K562 (cell line): ENCODE results near the gene CACNA1E. TPM values are rescaled to one million over a fixed set of nuclear protein-coding genes. Genes with fewer than 3 reads are reported as not detected.

Experiments used
- ATAC-seq: fragments of 200-7000 bp; cut with Tn5 transposase; 3 replicates; pipeline ENCODE4 v1.9.1; 2020; ENCODE audit warnings: moderate library complexity
- BruUV-seq: library from RNA; stranded (reverse); fragments of 400-500 nt; replicated peaks from 2 replicates; lab custom pipeline; 2021; lab: Mats Ljungman, UMichigan
- CTCF ChIA-PET: fragments of 300-600 bp; formaldehyde crosslinking; extraction: SDS; loops from one replicate; lab custom pipeline; 2021; ENCODE audit warnings: low intra/inter-chr PET ratio; lab: Yijun Ruan, JAX
- POLR2A ChIA-PET: fragments of 300-600, 350-650 bp; sonication (Branson Sonifier 250); formaldehyde crosslinking; extraction: SDS; loops from one replicate; lab custom pipeline; 2021; ENCODE audit warnings: antibody characterized with exemption, inconsistent platforms; lab: Yijun Ruan, JAX
- DNase-seq, 4 experiments: peaks; one replicate each; pipeline versions ENCODE4 v3.0.0 to v3.0.0-alpha.2; 2011 to 2018; ENCODE audit warnings: low spot score in 3 of 4, mixed read lengths in 3 of 4; ENCODE audit errors: extremely low read depth in 1 of 4
- FAIRE-seq: peaks from 2 replicates; lab custom pipeline; 2011; peaks lifted over from hg19 to GRCh38; lab: Jason Lieb, UNC
- H2AFZ ChIP-seq: 2 replicates; pipeline ENCODE4 v1.6.0; 2011; ENCODE audit warnings: low read depth, low read length, control low read depth, inconsistent platforms
- H3K27ac ChIP-seq: fragments of 200-600 bp; 3 replicates; pipeline ENCODE4 v1.8.0; 2011; ENCODE audit warnings: low read depth, mild to moderate bottlenecking, control low read depth, inconsistent platforms, low read length, moderate library complexity, mixed read lengths; ENCODE audit errors: extremely low read depth
- H3K27me3 ChIP-seq, 2 experiments: fragments of 300-600 bp in 1 of 2; 2 replicates in 1 of 2; 3 replicates in 1 of 2; pipeline versions ENCODE4 v1.6.0 to v1.8.0; 2011; ENCODE audit warnings: inconsistent platforms in 2 of 2, low read length in 2 of 2, mild to moderate bottlenecking in 1 of 2, mixed read lengths in 1 of 2, moderate library complexity in 1 of 2; ENCODE audit not compliant: control insufficient read depth in 2 of 2, insufficient read depth in 2 of 2
- H3K36me3 ChIP-seq: fragments of 300-600 bp; 3 replicates; pipeline ENCODE4 v1.8.0; 2011; ENCODE audit warnings: mild to moderate bottlenecking, low read length, inconsistent platforms; ENCODE audit not compliant: control insufficient read depth, insufficient read depth
- H3K4me1 ChIP-seq, 2 experiments: fragments of 200-600 bp in 1 of 2; replicated peaks in 1 of 2; 2 replicates in 1 of 2; 3 replicates in 1 of 2; pipeline versions ENCODE4 v1.5.1 to v1.8.0; 2011; ENCODE audit warnings: inconsistent platforms in 2 of 2, low read length in 2 of 2, mild to moderate bottlenecking in 1 of 2, mixed read lengths in 1 of 2, moderate library complexity in 1 of 2; ENCODE audit not compliant: control insufficient read depth in 2 of 2, insufficient read depth in 2 of 2
- H3K4me2 ChIP-seq: 2 replicates; pipeline ENCODE4 v1.6.1; 2011; ENCODE audit warnings: low read length, control low read depth, inconsistent platforms, mixed read lengths; ENCODE audit not compliant: insufficient read depth
- H3K4me3 ChIP-seq: fragments of 200-600 bp; sonication (generic), shearing (Covaris generic); 2 replicates; pipeline ENCODE4 v1.5.1; 2016; ENCODE audit warnings: control low read depth, inconsistent platforms
- H3K79me2 ChIP-seq: fragments of 200-600 bp; 3 replicates; pipeline ENCODE4 v1.8.0; 2011; ENCODE audit warnings: low read length, inconsistent platforms; ENCODE audit not compliant: control insufficient read depth, insufficient read depth
- H3K9ac ChIP-seq, 2 experiments: 2 replicates each; pipeline versions ENCODE4 v1.6.0 to v1.6.1; 2011; ENCODE audit warnings: low read depth in 2 of 2, low read length in 2 of 2, control low read depth in 1 of 2, inconsistent platforms in 1 of 2, mild to moderate bottlenecking in 1 of 2, mixed read lengths in 1 of 2; ENCODE audit not compliant: insufficient read depth in 1 of 2
- H3K9me1 ChIP-seq: one replicate; pipeline ENCODE4 v1.6.0; 2011; ENCODE audit warnings: inconsistent platforms, mild to moderate bottlenecking, low read length, moderate library complexity; ENCODE audit not compliant: control insufficient read depth, insufficient read depth
- H3K9me3 ChIP-seq: replicated peaks from 2 replicates; pipeline ENCODE4 v1.5.1; 2011; ENCODE audit warnings: low read depth, low read length, inconsistent platforms; ENCODE audit not compliant: control insufficient read depth, insufficient read depth
- H4K20me1 ChIP-seq: replicated peaks from 2 replicates; pipeline ENCODE4 v1.6.1; 2011; ENCODE audit warnings: low read length, inconsistent platforms, mixed read lengths; ENCODE audit not compliant: control insufficient read depth, insufficient read depth
- ETV1 ChIP-seq: fragments of 450-650 bp; conservative IDR thresholded peaks from 2 replicates; pipeline ENCODE4 v1.6.1; 2016; ENCODE audit warnings: missing genetic modification characterization, control low read depth, low read depth, missing compliant biosample characterization
- RAD21 ChIP-seq, 2 experiments: fragments of 250-450 bp in 1 of 2; fragments of 450-650 bp in 1 of 2; sonication (Bioruptor Pico) in 1 of 2; formaldehyde crosslinking in 1 of 2; IDR thresholded peaks in 1 of 2; conservative IDR thresholded peaks in 1 of 2; 2 replicates each; pipeline versions ENCODE4 v1.4.0 to v1.8.0; 2020 to 2022; ENCODE audit warnings: mild to moderate bottlenecking in 2 of 2, moderate library complexity in 1 of 2
- WGBS: fragments of 100-300 bp; shearing (Covaris generic); methylation state at CpG from one replicate; pipeline ENCODE4 v1.1.6; 2016; ENCODE audit warnings: low coverage, mixed read lengths; ENCODE audit not compliant: insufficient coverage; ENCODE audit errors: missing lambda C conversion rate; 5-methylcytosine and 5-hydroxymethylcytosine counted together
- in situ Hi-C: fragments of 300-500 bp; cut with MboI; formaldehyde crosslinking; loops from 4 replicates; pipeline ENCODE4 v1.15.0; 2018; ENCODE audit warnings: inconsistent platforms, mixed read lengths
- intact Hi-C: fragments of 100-400 bp; cut with micrococcal nuclease; formaldehyde crosslinking; loops from 2 replicates; pipeline ENCODE4 v1.14.2; 2022
- polyA plus RNA-seq, 8 experiments: library from polyadenylated mRNA; depleted of rRNA in 4 of 8; stranded (reverse) in 5 of 8; unstranded in 3 of 8; fragments of >200 nt; fragmentation: Nextera tagmentation in 2 of 8; fragmentation: Illumina TruSeq in 1 of 8; extraction: Ambion mirVana in 2 of 8; extraction: Trizol in 1 of 8; gene quantifications; 2 replicates each; pipeline versions ENCODE4 v1.2.1 to v1.2.3, GENCODE V29; 2011 to 2014; ENCODE audit warnings: inconsistent platforms in 1 of 8, missing spikeins in 1 of 8
- total RNA-seq, 7 experiments: library from RNA; depleted of rRNA in 6 of 7; stranded (reverse); fragments of >200 nt in 6 of 7; fragmentation: Illumina TruSeq in 2 of 7; extraction: Trizol in 2 of 7; gene quantifications; 2 replicates each; pipeline versions ENCODE4 v1.2.1 to v1.2.3, GENCODE V29; 2011 to 2021; ENCODE audit warnings: low replicate concordance in 1 of 7
- TF ChIP-seq, protein P1 (sequence below): sonication (generic); formaldehyde crosslinking; IDR thresholded peaks from 2 replicates; pipeline ENCODE4 v1.8.1; 2023; ENCODE audit warnings: mild to moderate bottlenecking, missing genetic modification reagents
- TF ChIP-seq, protein P2 (sequence below): fragments of 450-650 bp; formaldehyde crosslinking; IDR thresholded peaks from 2 replicates; pipeline ENCODE4 v1.4.0; 2020; ENCODE audit warnings: mild to moderate bottlenecking
- TF ChIP-seq, protein P3 (sequence below), 3 experiments: fragments of 200-800 bp in 1 of 3; sonication (Bioruptor generic) in 1 of 3; sonication (generic) in 1 of 3; formaldehyde crosslinking in 1 of 3; IDR thresholded peaks; 2 replicates each; pipeline versions ENCODE4 v1.6.1 to v1.8.0; 2016 to 2022; ENCODE audit warnings: mild to moderate bottlenecking in 2 of 3, missing compliant biosample characterization in 2 of 3, missing genetic modification characterization in 2 of 3, missing genetic modification reagents in 1 of 3

CACNA1E gene
- total and polyA plus RNA-seq, 9 of the 15 experiments (the other 6 are each of a cell fraction or from before 2014, with no cell fraction given), result under 0.01 to 0.04 TPM; not detected in 7

DNA sequence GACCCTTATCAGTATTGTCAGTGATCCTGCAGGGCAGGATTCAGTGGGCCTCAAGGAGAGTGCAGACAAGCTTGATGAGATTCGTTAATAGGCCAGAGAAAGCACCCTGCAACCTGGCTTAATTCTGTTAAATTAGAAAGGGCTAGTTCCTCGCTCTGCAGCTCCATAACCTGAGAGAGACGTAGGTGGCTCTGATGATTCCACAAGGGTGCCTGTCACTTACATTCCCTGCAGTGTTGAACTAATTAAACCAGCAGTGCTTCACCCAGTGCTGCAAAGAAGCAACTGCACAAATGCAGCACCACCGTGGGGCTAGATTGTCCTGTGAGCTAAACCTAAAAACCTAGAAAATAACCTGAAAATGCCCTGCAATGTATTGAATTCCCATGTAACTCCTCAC, 270.8 kb downstream of the CACNA1E start:
- Histone ChIP-seq H3K4me1 (no peaks in the 10 kb centered on the region), H3K4me2 (no peak overlapping the region), H4K20me1 (no peaks in the 10 kb centered on the region), H3K9ac (no peak overlapping the region), H3K9me3 (no peaks in the 10 kb centered on the region), H2AFZ (no peak overlapping the region), H3K79me2 (no peaks in the 10 kb centered on the region), H3K9me1 (no peaks in the 10 kb centered on the region), H3K27ac (no peak overlapping the region), H3K36me3 (no peaks in the 10 kb centered on the region), H3K4me3 (no peak overlapping the region), H3K27me3 (peaks cover 7 to 34% of the 10 kb centered on the region in 2 experiments; a peak in 4 of 5 replicates)
- DNase-seq (no peak), ATAC-seq (no peak), FAIRE-seq (no peak)
- TF ChIP-seq, protein P1, sequence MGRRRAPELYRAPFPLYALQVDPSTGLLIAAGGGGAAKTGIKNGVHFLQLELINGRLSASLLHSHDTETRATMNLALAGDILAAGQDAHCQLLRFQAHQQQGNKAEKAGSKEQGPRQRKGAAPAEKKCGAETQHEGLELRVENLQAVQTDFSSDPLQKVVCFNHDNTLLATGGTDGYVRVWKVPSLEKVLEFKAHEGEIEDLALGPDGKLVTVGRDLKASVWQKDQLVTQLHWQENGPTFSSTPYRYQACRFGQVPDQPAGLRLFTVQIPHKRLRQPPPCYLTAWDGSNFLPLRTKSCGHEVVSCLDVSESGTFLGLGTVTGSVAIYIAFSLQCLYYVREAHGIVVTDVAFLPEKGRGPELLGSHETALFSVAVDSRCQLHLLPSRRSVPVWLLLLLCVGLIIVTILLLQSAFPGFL (CRISPR knock-in tag), result no peak
- TF ChIP-seq, protein P2, sequence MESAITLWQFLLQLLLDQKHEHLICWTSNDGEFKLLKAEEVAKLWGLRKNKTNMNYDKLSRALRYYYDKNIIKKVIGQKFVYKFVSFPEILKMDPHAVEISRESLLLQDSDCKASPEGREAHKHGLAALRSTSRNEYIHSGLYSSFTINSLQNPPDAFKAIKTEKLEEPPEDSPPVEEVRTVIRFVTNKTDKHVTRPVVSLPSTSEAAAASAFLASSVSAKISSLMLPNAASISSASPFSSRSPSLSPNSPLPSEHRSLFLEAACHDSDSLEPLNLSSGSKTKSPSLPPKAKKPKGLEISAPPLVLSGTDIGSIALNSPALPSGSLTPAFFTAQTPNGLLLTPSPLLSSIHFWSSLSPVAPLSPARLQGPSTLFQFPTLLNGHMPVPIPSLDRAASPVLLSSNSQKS (CRISPR knock-in tag), result no peak
- no peak for TF ChIP-seq ETV1
- no peak for TF ChIP-seq RAD21 (CRISPR knock-in tag; conservative IDR thresholded peaks at IDR 0.05 in 1 of 2, IDR thresholded peaks at IDR 0.05 in 1 of 2)
- TF ChIP-seq, protein P3, sequence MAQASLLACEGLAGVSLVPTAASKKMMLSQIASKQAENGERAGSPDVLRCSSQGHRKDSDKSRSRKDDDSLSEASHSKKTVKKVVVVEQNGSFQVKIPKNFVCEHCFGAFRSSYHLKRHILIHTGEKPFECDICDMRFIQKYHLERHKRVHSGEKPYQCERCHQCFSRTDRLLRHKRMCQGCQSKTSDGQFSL (CRISPR knock-in tag; IDR thresholded peaks at IDR 0.05), result no peak
- TF ChIP-seq, protein P3 (tag; IDR thresholded peaks at IDR 0.05), result no peak
- no TSS peak for BruUV-seq
- POLR2A ChIA-PET, result interaction anchor here (0.6 kb wide), 1 partner anchor 10 kb away, joined by 3 read pairs; no protein-coding TSS in a partner anchor
- in situ Hi-C loops, result no loop called here
- CTCF ChIA-PET, result no interaction called here
- intact Hi-C loops, result no loop called here
- 0% methylated on average over 4 of the region's 4 CpGs for WGBS
